ENCODE measurements around the gene NXT2. TPM values are rescaled to one million over a fixed set of nuclear protein-coding genes. Genes with fewer than 3 reads are reported as not detected.

Gene NXT2
- total RNA-seq, 1 experiment from 2014 or later: 14.3 TPM

- no peak for TF ChIP-seq ATF3 (IDR thresholded peaks at IDR 0.05)
These were observed 35.5 kb upstream of the NXT2 start (continued) for GRCh38 chrX:109501176-109501575.

- Histone ChIP-seq H3K9me2 (ENCODE audit: insufficient read depth) (no peaks in the 10 kb centered on the region), H3K9me3 (ENCODE audit: control insufficient read depth in 1 of 2, insufficient read depth in 1 of 2, low read depth in 1 of 2, low read length in 2 of 2) (no peaks in the 10 kb centered on the region), H4K20me1 (ENCODE audit: insufficient read depth) (no peaks in the 10 kb centered on the region), H3K4me2 (ENCODE audit: low read length) (no peak overlapping the region), H3K36me3 (ENCODE audit: control insufficient read depth in 1 of 2, insufficient read depth in 2 of 2, low read length in 2 of 2) (no peaks in the 10 kb centered on the region), H3K4me1 (ENCODE audit: control insufficient read depth in 1 of 2, insufficient read depth in 2 of 2, low read length in 2 of 2) (no peaks in the 10 kb centered on the region), H3K27ac (ENCODE audit: low read depth, low read length) (no peak overlapping the region), H2AFZ (ENCODE audit: low read depth, low read length, poor library complexity, severe bottlenecking) (no peak overlapping the region), H3K9ac (ENCODE audit: low read length) (no peak overlapping the region), H3K4me3 (replicated peaks in 1 of 2; ENCODE audit: low read depth in 1 of 2, low read length in 2 of 2) (no peak overlapping the region), H3K79me2 (ENCODE audit: insufficient read depth, low read length) (no peaks in the 10 kb centered on the region), H3K27me3 (ENCODE audit: insufficient read depth, low read length) (no peaks in the 10 kb centered on the region)
- DNase-seq (ENCODE audit: low read depth, low spot score): no peak
- POLR2A ChIA-PET: no interaction called here
- CTCF ChIA-PET: no interaction called here
- ATAC-seq: no peak
- TF ChIP-seq CTCF (IDR thresholded peaks at IDR 0.05 in 2 of 3, conservative IDR thresholded peaks at IDR 0.05 in 1 of 3; ENCODE audit: borderline replicate concordance in 1 of 3, insufficient read depth in 1 of 3, low read depth in 2 of 3, low read length in 2 of 3): no peak
- TF ChIP-seq FOSL1 (IDR thresholded peaks at IDR 0.05; ENCODE audit: low read depth): no peak
- TF ChIP-seq CBX3 (IDR thresholded peaks at IDR 0.05; ENCODE audit: low read depth): no peak
- no peak for TF ChIP-seq ZNF274 (IDR thresholded peaks at IDR 0.05; ENCODE audit: low read depth, low read length)
- TF ChIP-seq ELF1 (IDR thresholded peaks at IDR 0.05; ENCODE audit: borderline replicate concordance, low read depth): no peak
- TF ChIP-seq ZFX (IDR thresholded peaks at IDR 0.05): no peak
- no peak for TF ChIP-seq POLR2A (IDR thresholded peaks at IDR 0.05; ENCODE audit: borderline replicate concordance, extremely low read depth, insufficient read depth, insufficient read length)
- TF ChIP-seq RAD21 (IDR thresholded peaks at IDR 0.05; ENCODE audit: low read depth): no peak
- TF ChIP-seq POLR2AphosphoS5 (IDR thresholded peaks at IDR 0.05; ENCODE audit: low read depth, low read length): no peak
- no peak for TF ChIP-seq EZH2phosphoT487 (IDR thresholded peaks at IDR 0.05; ENCODE audit: borderline replicate concordance)
- TF ChIP-seq EGR1 (IDR thresholded peaks at IDR 0.05; ENCODE audit: low read depth): no peak
- TF ChIP-seq SRF (IDR thresholded peaks at IDR 0.05; ENCODE audit: low read depth): no peak
- no peak for TF ChIP-seq SP1 (IDR thresholded peaks at IDR 0.05; ENCODE audit: low read depth)
- TF ChIP-seq REST (IDR thresholded peaks at IDR 0.05; ENCODE audit: low read depth): no peak
- no peak for TF ChIP-seq ATF3 (IDR thresholded peaks at IDR 0.05)
- no peak for TF ChIP-seq SIN3A (IDR thresholded peaks at IDR 0.05; ENCODE audit: low read depth)
- TF ChIP-seq TCF7L2 (IDR thresholded peaks at IDR 0.05; ENCODE audit: borderline replicate concordance, extremely low read depth, insufficient read depth, insufficient read length): no peak
- no peak for TF ChIP-seq ZBTB33 (IDR thresholded peaks at IDR 0.05; ENCODE audit: extremely low read depth, insufficient replicate concordance, low read length)
- intact Hi-C loops (cut with micrococcal nuclease): no loop called here
- no TSS peak for BruUV-seq (replicated peaks)
- RAD21 ChIA-PET (ENCODE audit: low non-redundant PET in 1 of 2, low total read pairs in 2 of 2, uncharacterized antibody in 2 of 2, unreplicated experiment in 2 of 2): no interaction called here
These were observed 27.7 kb upstream of the NXT2 start for GRCh38 chrX:109508915-109509314.

Measured in HCT116 (cell line).